Cerebellar nuclear complex (tissue), 1 donor: ENCODE data around the gene TUBB2B.
"Not testable (repeated sequence)": the region's sequence is repeated elsewhere in the genome, so short reads cannot be mapped to it uniquely, and the experiment has no call there.

Experiments
- DNase-seq, 2 experiments: peaks; one replicate each; lab custom pipeline; 2025; lab: John Stamatoyannopoulos, UW

TUBB2B gene

DNA sequence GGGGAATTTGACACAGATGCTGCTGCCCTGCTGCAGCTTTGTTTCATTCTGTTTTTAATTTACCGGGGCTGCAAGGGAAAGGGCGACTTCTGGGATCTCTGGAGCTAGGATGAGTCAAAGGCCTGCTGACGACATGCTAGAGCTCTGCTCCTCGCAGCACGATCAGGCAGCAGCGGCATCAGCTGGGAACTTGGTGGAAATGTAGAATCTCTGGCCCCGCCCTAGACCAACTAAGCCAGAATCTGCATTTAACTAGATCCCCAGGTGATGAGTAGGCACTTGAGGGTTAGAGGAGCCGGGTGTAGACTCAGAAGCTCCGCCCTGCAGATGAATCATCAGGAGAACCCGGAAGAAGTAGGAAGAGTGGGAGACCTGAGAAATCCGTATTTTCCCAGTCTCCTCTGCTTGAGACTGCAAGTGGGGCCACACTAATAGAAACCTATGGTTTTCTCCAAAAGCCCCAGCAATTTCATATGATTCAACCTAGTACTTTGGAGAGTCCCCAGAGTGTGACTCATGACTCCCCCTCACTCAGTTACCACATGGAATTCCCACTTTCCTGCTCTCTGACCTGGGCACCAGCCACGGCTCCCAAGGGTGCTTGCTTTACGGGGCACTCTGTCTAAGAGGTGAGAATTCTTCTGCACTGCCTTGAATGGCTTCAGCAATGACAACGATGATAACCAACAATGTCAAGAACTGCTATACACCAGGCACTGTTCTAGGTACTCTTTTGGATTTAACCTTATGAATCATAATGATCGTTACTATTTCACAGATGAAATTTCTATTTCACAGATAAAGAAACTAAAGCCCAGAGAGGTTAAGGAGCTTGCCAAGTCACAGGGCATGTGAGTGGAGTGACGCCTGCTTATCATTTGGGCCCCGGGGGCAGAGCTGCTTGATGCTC, 18.1 kb downstream of the TUBB2B start:
- DNase-seq = no peak

DNA sequence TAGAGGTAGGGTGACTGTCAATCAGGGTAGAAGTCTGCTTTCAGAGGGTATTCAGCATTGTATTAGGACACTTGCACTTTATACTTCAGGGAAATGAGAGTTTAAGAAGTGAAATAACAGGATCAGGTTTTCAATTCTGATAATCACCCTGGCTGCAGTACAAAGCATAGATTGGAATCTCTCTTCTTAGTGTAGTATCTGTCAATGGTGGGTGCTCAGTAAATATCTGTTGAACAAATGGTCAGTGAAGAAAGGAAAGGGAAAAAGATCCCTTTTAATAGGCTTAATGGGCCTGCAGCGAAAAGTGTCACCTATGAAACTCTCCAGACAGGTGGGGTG, 18.7 kb downstream of the TUBB2B start:
- DNase-seq = no peak

- DNase-seq = no peak
Observed at GRCh38 chr6:3208098-3208774, 19.2 kb downstream of the TUBB2B start.

- no peak for DNase-seq
Observed at GRCh38 chr6:3206339-3207015, 21.0 kb downstream of the TUBB2B start.

DNA sequence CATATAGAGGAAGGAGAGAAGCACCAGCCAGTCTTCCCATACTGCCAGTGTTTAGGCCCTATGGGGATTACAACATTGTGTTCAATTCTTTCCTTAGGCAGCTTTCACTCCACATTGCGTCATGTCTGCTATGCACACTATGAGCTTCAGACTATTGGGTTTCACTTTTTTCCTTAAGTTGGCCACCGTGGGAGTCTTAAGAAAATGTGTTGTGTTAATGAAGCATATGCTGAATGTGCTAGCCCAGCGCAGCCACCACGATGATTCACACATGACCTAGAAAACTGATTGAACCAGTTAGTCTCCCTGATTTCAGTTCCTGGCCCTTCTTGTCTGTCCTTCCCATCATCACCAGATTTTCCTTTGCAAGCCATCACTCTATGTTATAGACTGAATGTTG, 21.5 kb downstream of the TUBB2B start:
- DNase-seq = no peak

GRCh38 chr6:3204921-3205320, 22.5 kb downstream of the TUBB2B start:
- no peak for DNase-seq

- no peak for DNase-seq
Observed at GRCh38 chr6:3202999-3203696, 24.3 kb downstream of the TUBB2B start.

- no peak for DNase-seq
Observed at GRCh38 chr6:3201388-3201787, 26.1 kb downstream of the TUBB2B start.

DNA sequence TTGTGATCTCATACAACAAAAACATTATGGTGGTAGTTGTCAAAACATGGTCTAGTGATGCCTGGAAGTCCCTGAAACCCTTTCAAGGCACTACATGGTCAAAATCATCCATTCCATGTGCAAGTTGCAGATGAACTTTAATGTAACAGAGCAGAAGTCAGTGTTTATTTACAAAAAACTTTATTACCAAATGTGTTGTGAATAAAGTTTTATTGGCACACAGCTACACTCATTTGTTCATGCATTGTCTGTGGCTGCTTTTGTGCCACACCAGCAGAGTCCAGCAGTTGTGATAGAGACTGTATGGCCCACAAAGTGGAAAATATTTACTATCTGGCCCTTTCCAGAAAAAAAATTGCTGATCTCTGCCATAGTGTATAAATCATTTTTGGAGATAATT, 26.8 kb downstream of the TUBB2B start:
- no peak for DNase-seq

GRCh38 chr6:3199382-3199781, 28.1 kb downstream of the TUBB2B start:
- no peak for DNase-seq

GRCh38 chr6:3197734-3198133, 29.7 kb downstream of the TUBB2B start:
- DNase-seq = not testable (repeated sequence)

DNA sequence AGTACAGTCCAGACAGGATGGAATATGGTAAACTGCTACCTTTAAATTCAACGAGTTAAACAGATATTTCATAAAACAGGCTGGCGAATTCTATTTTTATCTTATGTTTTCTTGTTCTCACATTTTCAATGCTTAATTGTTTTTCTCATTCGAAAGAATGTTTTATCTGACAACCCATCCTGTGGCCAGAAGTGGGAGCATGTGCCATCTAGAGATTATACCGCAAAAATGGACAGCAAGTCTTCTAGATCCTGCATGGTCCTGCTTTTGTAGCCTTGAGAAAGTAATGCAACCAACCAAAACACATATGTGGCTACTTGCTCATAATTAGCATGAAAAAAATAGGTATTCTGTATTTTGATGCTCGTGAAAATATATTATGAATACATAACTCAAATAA, 30.7 kb downstream of the TUBB2B start:
- no peak for DNase-seq

GRCh38 chr6:3195695-3196497, 31.6 kb downstream of the TUBB2B start:
- DNase-seq = no peak

DNA sequence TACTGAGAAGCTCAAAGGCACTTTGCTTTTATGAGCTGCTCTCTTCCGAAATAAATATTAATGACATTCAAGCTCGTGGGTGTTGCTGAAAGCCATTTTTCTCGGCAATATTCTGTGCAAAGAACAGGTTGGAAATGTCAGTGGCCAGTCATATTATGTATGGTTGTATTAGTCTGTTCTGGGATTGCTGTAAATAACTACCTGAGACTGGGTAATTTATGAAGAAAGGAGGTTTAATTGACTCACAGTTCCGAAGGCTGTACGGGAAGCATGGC, 32.1 kb downstream of the TUBB2B start:
- no peak for DNase-seq

DNA sequence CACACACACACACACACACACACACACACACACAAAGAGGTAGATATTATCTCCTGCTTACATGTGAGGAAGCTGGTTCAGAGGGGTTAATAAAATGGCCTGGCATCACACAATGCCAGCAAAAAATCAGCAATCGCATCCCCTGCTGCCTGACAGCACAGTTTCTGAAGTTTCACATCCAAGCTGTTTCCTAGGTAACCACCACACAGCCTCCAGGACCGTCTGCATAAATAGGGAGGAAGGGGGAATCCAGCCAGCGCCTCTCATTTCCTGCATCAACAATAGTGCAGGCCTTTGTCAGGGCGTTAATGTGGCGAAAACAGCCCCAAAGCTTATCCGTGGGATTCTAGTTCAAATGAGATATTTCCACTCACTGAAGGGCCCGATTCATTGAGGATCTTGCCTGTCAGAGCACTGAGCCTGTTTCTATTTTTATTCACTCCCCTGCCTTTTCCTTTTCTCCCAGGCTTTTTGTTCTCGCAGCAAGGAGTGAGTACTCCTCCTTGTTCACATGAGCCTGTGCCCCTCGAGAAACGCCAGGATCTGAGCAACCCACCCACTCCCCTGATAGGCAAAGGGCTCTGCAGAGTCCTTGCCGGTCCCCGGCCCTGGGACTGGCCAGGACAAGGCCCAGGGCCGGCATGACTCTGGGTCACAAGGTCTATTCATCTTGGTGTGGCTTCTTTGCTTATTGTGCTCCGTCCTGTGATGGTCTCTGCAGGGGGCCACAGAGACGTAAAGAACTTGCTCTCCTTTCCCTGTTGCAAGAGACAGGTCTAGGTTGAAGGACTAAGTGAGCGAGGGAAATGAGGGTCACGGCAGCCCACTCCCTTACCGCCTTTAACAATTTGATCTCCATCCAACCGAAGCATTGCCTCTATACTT, 32.7 kb downstream of the TUBB2B start:
- peak in 1 of 2 experiments; percentile 47 for DNase-seq

- DNase-seq = no peak
Observed at GRCh38 chr6:3193102-3193849, 34.2 kb downstream of the TUBB2B start.

DNA sequence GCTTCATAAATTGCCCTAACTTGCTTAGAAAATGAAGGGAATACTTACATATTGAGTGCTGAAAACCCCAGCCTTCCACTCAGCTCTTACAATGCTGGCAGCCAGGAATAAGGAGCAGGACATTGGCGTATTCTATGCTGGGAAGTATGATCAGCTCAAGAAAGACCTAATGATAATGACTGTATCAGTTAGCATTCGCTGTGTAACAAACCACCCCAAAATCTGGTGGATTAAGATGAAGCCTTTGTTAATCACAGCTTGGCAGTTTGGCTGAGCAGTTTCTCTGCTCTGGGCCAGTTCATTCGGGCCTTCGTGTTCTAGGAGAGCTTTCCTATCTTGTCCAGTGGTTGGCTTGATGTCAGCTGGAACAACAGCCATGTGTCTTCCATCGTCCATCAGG, 36.7 kb downstream of the TUBB2B start:
- no peak for DNase-seq

GRCh38 chr6:3190056-3190455, 37.4 kb downstream of the TUBB2B start:
- no peak for DNase-seq

DNA sequence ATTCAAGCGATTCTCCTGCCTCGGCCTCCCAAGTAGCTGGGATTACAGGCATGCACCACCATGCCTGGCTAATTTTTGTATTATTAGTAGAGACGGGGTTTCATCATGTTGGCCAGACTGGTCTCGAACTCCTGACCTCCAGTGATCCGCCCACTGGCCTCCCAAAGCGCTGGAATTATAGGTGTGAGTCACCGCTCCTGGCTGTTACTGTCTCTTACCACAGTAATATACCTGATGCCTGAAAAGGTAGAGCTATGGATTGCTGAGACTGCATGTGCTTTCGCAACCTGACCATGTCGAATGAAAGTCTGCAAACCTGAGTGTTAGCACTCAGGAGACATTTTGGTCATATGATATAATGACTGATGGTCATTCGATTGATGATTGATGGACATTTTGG, 38.3 kb downstream of the TUBB2B start:
- DNase-seq = not testable (repeated sequence)

DNA sequence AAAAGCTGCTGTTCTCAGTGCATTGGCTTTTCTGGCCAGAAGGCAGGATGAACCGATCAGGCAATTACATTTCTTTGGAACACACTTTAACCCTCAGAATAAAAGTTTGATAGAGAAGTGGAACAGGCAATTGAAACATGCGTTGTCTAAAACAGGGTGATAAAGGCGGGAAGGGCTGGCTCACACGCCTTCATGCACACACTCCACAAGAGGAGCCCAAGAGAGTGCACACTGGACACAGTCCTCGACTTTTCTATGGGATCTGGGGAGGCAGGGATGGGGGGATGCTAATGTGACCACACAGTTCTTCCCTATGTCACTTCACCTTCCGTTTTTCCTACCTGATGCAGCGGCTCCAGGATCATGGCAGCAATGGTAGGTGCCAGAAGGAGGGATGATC, 39.2 kb downstream of the TUBB2B start:
- DNase-seq = no peak
